GM12878 (cell line): ENCODE measurements around the gene PRSS50. TPM values are rescaled to one million over a fixed set of nuclear protein-coding genes. Genes with fewer than 3 reads are reported as not detected.

ENCODE experiments used
- ATF2 ChIP-seq: IDR thresholded peaks from 2 replicates; pipeline ENCODE4 v1.6.1; 2012; ENCODE audit warnings: low read length, inconsistent platforms
- E2F8 ChIP-seq: fragments of 450-650 bp; IDR thresholded peaks from 2 replicates; pipeline ENCODE4 v1.6.1; 2018; ENCODE audit warnings: mild to moderate bottlenecking, low read depth, moderate library complexity; ENCODE audit not compliant: partially characterized antibody
- E4F1 ChIP-seq: fragments of 450-650 bp; IDR thresholded peaks from 2 replicates; pipeline ENCODE4 v1.6.1; 2018; ENCODE audit warnings: borderline replicate concordance, mild to moderate bottlenecking; ENCODE audit not compliant: partially characterized antibody
- EGR1 ChIP-seq, 2 experiments: IDR thresholded peaks; 1 replicate in 1 of 2; 2 replicates in 1 of 2; pipeline ENCODE4 v1.6.1; 2011 to 2012; ENCODE audit warnings: low read depth in 2 of 2, low read length in 2 of 2, borderline replicate concordance in 1 of 2, mild to moderate bottlenecking in 1 of 2, moderate library complexity in 1 of 2
- GATAD2B ChIP-seq: fragments of 450-650 bp; conservative IDR thresholded peaks from 2 replicates; pipeline ENCODE4 v1.6.1; 2017; ENCODE audit warnings: low read depth, mild to moderate bottlenecking, moderate library complexity
- IRF5 ChIP-seq: fragments of 450-650 bp; IDR thresholded peaks from 2 replicates; pipeline ENCODE4 v1.6.1; 2017; ENCODE audit warnings: borderline replicate concordance
- NR2C1 ChIP-seq: fragments of 450-650 bp; IDR thresholded peaks from 2 replicates; pipeline ENCODE4 v1.6.1; 2017; ENCODE audit warnings: antibody characterized with exemption, mild to moderate bottlenecking, moderate library complexity
- PML ChIP-seq: IDR thresholded peaks from 2 replicates; pipeline ENCODE4 v1.6.1; 2012; ENCODE audit warnings: low read length, inconsistent platforms
- POU2F2 ChIP-seq: IDR thresholded peaks from 3 replicates; pipeline ENCODE4 v1.6.1; 2011; ENCODE audit warnings: low read depth, mild to moderate bottlenecking, low read length, borderline replicate concordance
- TARDBP ChIP-seq: IDR thresholded peaks from 2 replicates; pipeline ENCODE4 v1.6.1; 2016; ENCODE audit warnings: borderline replicate concordance
- USF1 ChIP-seq: IDR thresholded peaks from 2 replicates; pipeline ENCODE4 v1.6.1; 2011; ENCODE audit warnings: borderline replicate concordance, low read depth, mild to moderate bottlenecking, moderate library complexity, mixed read lengths, low read length; ENCODE audit not compliant: insufficient read depth; ENCODE audit errors: extremely low read length
- USF2 ChIP-seq: IDR thresholded peaks from 2 replicates; pipeline ENCODE4 v1.6.1; 2011; ENCODE audit warnings: low read depth, low read length, improper control_type of control experiment, borderline replicate concordance
- ZBTB4 ChIP-seq: fragments of 450-650 bp; formaldehyde crosslinking; IDR thresholded peaks from 2 replicates; pipeline ENCODE4 v1.4.0; 2022; ENCODE audit warnings: mild to moderate bottlenecking, moderate library complexity
- polyA plus RNA-seq, 11 experiments: library from polyadenylated mRNA; depleted of rRNA in 4 of 11; unstranded in 6 of 11; stranded (reverse) in 5 of 11; fragments of >200 nt; fragmentation: Nextera tagmentation in 4 of 11; fragmentation: Illumina TruSeq in 1 of 11; extraction: Ambion mirVana in 4 of 11; extraction: Trizol in 1 of 11; gene quantifications; 1 replicate in 1 of 11; 2 replicates in 10 of 11; pipeline versions ENCODE4 v1.2.1 to v1.2.3, GENCODE V29; 2011 to 2016; ENCODE audit warnings: inconsistent platforms in 2 of 11, missing spikeins in 2 of 11, low read depth in 1 of 11
- total RNA-seq, 4 experiments: library from RNA; depleted of rRNA in 3 of 4; stranded (reverse); fragments of >200 nt in 3 of 4; fragmentation: Illumina TruSeq in 1 of 4; extraction: Trizol in 1 of 4; gene quantifications; 2 replicates each; pipeline versions ENCODE4 v1.2.1 to v1.2.3, GENCODE V29; 2013 to 2021

PRSS50 gene
- total and polyA plus RNA-seq, 10 of the 15 experiments (the other 5 are each of a cell fraction or from before 2014, with no cell fraction given) = 0.05 TPM; not detected in 9

GRCh38 chr3:46713898-46714552 is 3.6 kb downstream of the PRSS50 start (continued):
- TF ChIP-seq IRF5 (no peak), USF1 (no peak), ATF2 (no peak), EGR1 (IDR thresholded peaks at IDR 0.05; ENCODE audit: borderline replicate concordance in 1 of 2, low read depth in 2 of 2, low read length in 2 of 2) (no peak), USF2 (no peak), TARDBP (no peak), PML (no peak), POU2F2 (no peak), ZBTB4 (CRISPR knock-in tag) (no peak), E4F1 (no peak), NR2C1 (no peak), E2F8 (no peak), GATAD2B (peak; percentile 84)
